ENCODE results near the gene MYOCOS.

- TF ChIP-seq, protein P1, sequence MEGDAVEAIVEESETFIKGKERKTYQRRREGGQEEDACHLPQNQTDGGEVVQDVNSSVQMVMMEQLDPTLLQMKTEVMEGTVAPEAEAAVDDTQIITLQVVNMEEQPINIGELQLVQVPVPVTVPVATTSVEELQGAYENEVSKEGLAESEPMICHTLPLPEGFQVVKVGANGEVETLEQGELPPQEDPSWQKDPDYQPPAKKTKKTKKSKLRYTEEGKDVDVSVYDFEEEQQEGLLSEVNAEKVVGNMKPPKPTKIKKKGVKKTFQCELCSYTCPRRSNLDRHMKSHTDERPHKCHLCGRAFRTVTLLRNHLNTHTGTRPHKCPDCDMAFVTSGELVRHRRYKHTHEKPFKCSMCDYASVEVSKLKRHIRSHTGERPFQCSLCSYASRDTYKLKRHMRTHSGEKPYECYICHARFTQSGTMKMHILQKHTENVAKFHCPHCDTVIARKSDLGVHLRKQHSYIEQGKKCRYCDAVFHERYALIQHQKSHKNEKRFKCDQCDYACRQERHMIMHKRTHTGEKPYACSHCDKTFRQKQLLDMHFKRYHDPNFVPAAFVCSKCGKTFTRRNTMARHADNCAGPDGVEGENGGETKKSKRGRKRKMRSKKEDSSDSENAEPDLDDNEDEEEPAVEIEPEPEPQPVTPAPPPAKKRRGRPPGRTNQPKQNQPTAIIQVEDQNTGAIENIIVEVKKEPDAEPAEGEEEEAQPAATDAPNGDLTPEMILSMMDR (conservative IDR thresholded peaks at IDR 0.05; ENCODE audit: low read length): no peak
- no peak for TF ChIP-seq EZH2phosphoT487 (IDR thresholded peaks at IDR 0.05; ENCODE audit: borderline replicate concordance)
Observed at GRCh38 chr1:171640225-171640624, 18.2 kb downstream of the MYOCOS start.
